Esophagus muscularis mucosa (tissue), 4 donors: Measurements from ENCODE around the gene TTC9C. TPM values are rescaled to one million over a fixed set of nuclear protein-coding genes. Genes with fewer than 3 reads are reported as not detected.
"Not testable (repeated sequence)": the region's sequence is repeated elsewhere in the genome, so short reads cannot be mapped to it uniquely, and the experiment has no call there.

Experiments
- DNase-seq: peaks from one replicate; pipeline ENCODE4 v3.0.0-alpha.2; 2017; ENCODE audit errors: extremely low spot score
- H3K27ac ChIP-seq, 4 donors: fragments of 200-600 bp; sonication (generic); replicated peaks in 1 of 4; 1 replicate in 3 of 4; 2 replicates in 1 of 4; pipeline ENCODE4 v1.5.1; 2016 to 2019; ENCODE audit warnings: mild to moderate bottlenecking in 1 of 4
- H3K27me3 ChIP-seq, 4 donors: fragments of 200-600 bp; sonication (generic); one replicate each; pipeline versions ENCODE4 v1.5.1 to v1.6.0; 2016 to 2019
- H3K36me3 ChIP-seq, 4 donors: fragments of 200-600 bp; sonication (generic); one replicate each; pipeline ENCODE4 v1.5.1; 2016 to 2019
- H3K4me1 ChIP-seq, 4 donors: fragments of 200-600 bp; sonication (generic); one replicate each; pipeline ENCODE4 v1.5.1; 2016 to 2019
- H3K4me3 ChIP-seq, 4 donors: fragments of 200-600 bp; sonication (generic); 1 replicate in 2 of 4; 2 replicates in 2 of 4; pipeline ENCODE4 v1.5.1; 2016 to 2019; ENCODE audit warnings: mild to moderate bottlenecking in 4 of 4, moderate library complexity in 1 of 4
- H3K9me3 ChIP-seq, 4 donors: fragments of 200-600 bp; sonication (generic); 1 replicate in 3 of 4; 2 replicates in 1 of 4; pipeline ENCODE4 v1.5.1; 2016 to 2019
- EP300 ChIP-seq: sonication (generic); formaldehyde crosslinking; IDR thresholded peaks from one replicate; pipeline ENCODE4 v1.6.1; 2017; ENCODE audit warnings: antibody characterized with exemption
- POLR2A ChIP-seq: fragments of 450-650 bp; IDR thresholded peaks from one replicate; pipeline ENCODE4 v1.6.1; 2017; ENCODE audit warnings: antibody characterized with exemption, moderate library complexity, mild to moderate bottlenecking, low read depth
- POLR2AphosphoS5 ChIP-seq, 2 donors: sonication (generic); formaldehyde crosslinking; IDR thresholded peaks; one replicate each; pipeline ENCODE4 v1.6.1; 2017; ENCODE audit warnings: antibody characterized with exemption in 2 of 2
- WGBS: methylation state at CpG from one replicate; pipeline ENCODE4 v1.1.5; 2018; 5-methylcytosine and 5-hydroxymethylcytosine counted together
- intact Hi-C: fragments of 100-400 bp; cut with DNase I; formaldehyde crosslinking; loops from one replicate; pipeline ENCODE4 v1.15.1; 2023
- total RNA-seq, 4 donors: library from RNA; depleted of rRNA; stranded (reverse); fragments of >200 nt; gene quantifications; one replicate each; pipeline versions ENCODE4 v1.1.0 to v1.2.1, GENCODE V29; 2016
- TF ChIP-seq, protein P1 (sequence below), 3 experiments: fragments of 200-600 bp in 2 of 3; fragments of 450-650 bp in 1 of 3; sonication (generic) in 2 of 3; IDR thresholded peaks; one replicate each; pipeline ENCODE4 v1.5.1; 2017 to 2019; ENCODE audit warnings: antibody characterized with exemption in 3 of 3, mild to moderate bottlenecking in 2 of 3, moderate library complexity in 1 of 3

TTC9C gene
- total RNA-seq, 4 donors from 2014 or later, result 12.9 to 22.9 (median 18.2) TPM

- peaks cover 14 to 41% (median 25%) of the 10 kb centered on the region in 4 donors for H3K36me3 ChIP-seq
- no peaks in the 10 kb centered on the region for H3K27me3 ChIP-seq
- 1% methylated on average over 29 of the region's 72 CpGs for WGBS
- peak; percentile 98 for DNase-seq
- peaks cover 46 to 72% (median 67%) of the 10 kb centered on the region in 4 donors for H3K4me1 ChIP-seq
- peak; percentile 95 to 97 for TF ChIP-seq POLR2AphosphoS5 (IDR thresholded peaks at IDR 0.05)
- TF ChIP-seq, protein P1, sequence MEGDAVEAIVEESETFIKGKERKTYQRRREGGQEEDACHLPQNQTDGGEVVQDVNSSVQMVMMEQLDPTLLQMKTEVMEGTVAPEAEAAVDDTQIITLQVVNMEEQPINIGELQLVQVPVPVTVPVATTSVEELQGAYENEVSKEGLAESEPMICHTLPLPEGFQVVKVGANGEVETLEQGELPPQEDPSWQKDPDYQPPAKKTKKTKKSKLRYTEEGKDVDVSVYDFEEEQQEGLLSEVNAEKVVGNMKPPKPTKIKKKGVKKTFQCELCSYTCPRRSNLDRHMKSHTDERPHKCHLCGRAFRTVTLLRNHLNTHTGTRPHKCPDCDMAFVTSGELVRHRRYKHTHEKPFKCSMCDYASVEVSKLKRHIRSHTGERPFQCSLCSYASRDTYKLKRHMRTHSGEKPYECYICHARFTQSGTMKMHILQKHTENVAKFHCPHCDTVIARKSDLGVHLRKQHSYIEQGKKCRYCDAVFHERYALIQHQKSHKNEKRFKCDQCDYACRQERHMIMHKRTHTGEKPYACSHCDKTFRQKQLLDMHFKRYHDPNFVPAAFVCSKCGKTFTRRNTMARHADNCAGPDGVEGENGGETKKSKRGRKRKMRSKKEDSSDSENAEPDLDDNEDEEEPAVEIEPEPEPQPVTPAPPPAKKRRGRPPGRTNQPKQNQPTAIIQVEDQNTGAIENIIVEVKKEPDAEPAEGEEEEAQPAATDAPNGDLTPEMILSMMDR (IDR thresholded peaks at IDR 0.05), result peak in 1 of 3 experiments; percentile 10
- no peak for TF ChIP-seq EP300
- TF ChIP-seq POLR2A, result peak; percentile 91
- peak within 1 kb of the TSS; percentile 85 to 94 (median 90) for H3K4me3 ChIP-seq
- H3K9me3 ChIP-seq, result no peaks in the 10 kb centered on the region
- peak within 1 kb of the TSS; percentile 89 to 97 (median 94) for H3K27ac ChIP-seq
- intact Hi-C loops, result no loop called here
Measured at GRCh38 chr11:62727165-62727871, 968 bp upstream of the TTC9C start, which contains the start of gene HNRNPUL2. HNRNPUL2 (minus strand) TSS chr11:62727457; CDS start chr11:62727156, 301 bp downstream.

DNA sequence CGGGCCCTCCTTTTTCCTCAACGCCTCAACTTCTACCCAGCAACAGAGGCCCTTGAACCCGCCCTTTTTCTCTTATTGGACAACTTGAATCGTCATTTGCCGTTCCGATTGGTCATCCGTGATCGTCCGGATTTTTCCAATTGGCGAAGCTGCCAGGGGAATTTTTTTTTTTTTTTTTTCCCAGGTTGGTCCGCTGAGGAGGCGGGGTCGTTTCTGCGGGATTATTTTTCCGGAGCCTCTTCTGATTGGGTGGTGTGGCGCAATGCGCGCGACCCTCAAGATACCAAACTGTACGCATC lies 465 bp upstream of the TTC9C start:
- intact Hi-C loops, result no loop called here

GRCh38 chr11:62730076-62730475 lies 1.8 kb downstream of the TTC9C start:
- DNase-seq, H3K9me3 ChIP-seq, H3K27me3 ChIP-seq, intact Hi-C loops: not testable (repeated sequence)
- 86% methylated on average over 14 of the region's 14 CpGs for WGBS
- H3K4me1 ChIP-seq, result peaks cover 28 to 59% (median 47%) of the 10 kb centered on the region in 4 donors
- peak overlapping the region in 3 of 4 donors; percentile 85 to 94 (median 91) for H3K4me3 ChIP-seq
- H3K36me3 ChIP-seq, result peaks cover 6 to 50% (median 28%) of the 10 kb centered on the region in 4 donors
- H3K27ac ChIP-seq, result peak overlapping the region in 3 of 4 donors; percentile 3 to 97 (median 89)

More for the DNA sequence above, 465 bp upstream of the TTC9C start:
- under 1% methylated on average over 20 of the region's 20 CpGs for WGBS
- peaks cover 46 to 77% (median 66%) of the 10 kb centered on the region in 4 donors for H3K4me1 ChIP-seq
- H3K36me3 ChIP-seq, result peaks cover 9 to 41% (median 20%) of the 10 kb centered on the region in 4 donors
- peak overlapping the region; percentile 89 to 97 (median 94) for H3K27ac ChIP-seq
- TF ChIP-seq, protein P1 (IDR thresholded peaks at IDR 0.05), result no peak
- peak overlapping the region; percentile 85 to 94 (median 90) for H3K4me3 ChIP-seq
- no peaks in the 10 kb centered on the region for H3K9me3 ChIP-seq
- no peaks in the 10 kb centered on the region for H3K27me3 ChIP-seq
- DNase-seq, result peak; percentile 97

- no peaks in the 10 kb centered on the region for H3K27me3 ChIP-seq
- H3K4me3 ChIP-seq, result no peak overlapping the region
- DNase-seq, result no peak
- H3K4me1 ChIP-seq, result peaks cover 20 to 46% (median 36%) of the 10 kb centered on the region in 4 donors
- WGBS, result 77% methylated on average over 2 of the region's 2 CpGs
- peaks cover 13 to 77% (median 52%) of the 10 kb centered on the region in 4 donors for H3K36me3 ChIP-seq
- no peaks in the 10 kb centered on the region for H3K9me3 ChIP-seq
- H3K27ac ChIP-seq, result no peak overlapping the region
- TF ChIP-seq POLR2A (no peak), POLR2AphosphoS5 (IDR thresholded peaks at IDR 0.05) (no peak), EP300 (no peak)
- TF ChIP-seq, protein P1 (IDR thresholded peaks at IDR 0.05), result no peak
- intact Hi-C loops, result no loop called here
Measured at GRCh38 chr11:62732830-62733229, 4.5 kb downstream of the TTC9C start.

- no peaks in the 10 kb centered on the region for H3K9me3 ChIP-seq
- peaks cover 34 to 99% (median 77%) of the 10 kb centered on the region in 4 donors for H3K36me3 ChIP-seq
- peaks cover 0 to 12% (median 5%) of the 10 kb centered on the region in 4 donors for H3K4me1 ChIP-seq
- intact Hi-C loops, result no loop called here
- no peak overlapping the region for H3K27ac ChIP-seq
- no peak overlapping the region for H3K4me3 ChIP-seq
- no peaks in the 10 kb centered on the region for H3K27me3 ChIP-seq
- TF ChIP-seq, protein P1 (IDR thresholded peaks at IDR 0.05), result no peak
- TF ChIP-seq EP300, result no peak
- DNase-seq, result no peak
Measured at GRCh38 chr11:62737196-62737595, 8.9 kb downstream of the TTC9C start.
